Neuronal stem cell (in vitro differentiated cells): ENCODE results near the gene SYT9.

Experiments used
- DNase-seq: peaks from one replicate; pipeline ENCODE4 v3.0.0-alpha.2; 2013; ENCODE audit warnings: low spot score
- H2AFZ ChIP-seq: one replicate; pipeline ENCODE4 v1.6.1; 2013; ENCODE audit warnings: mild to moderate bottlenecking, low read length, inconsistent platforms
- H2AK5ac ChIP-seq: 2 replicates; pipeline ENCODE4 v1.6.1; 2013; ENCODE audit warnings: low read depth, mild to moderate bottlenecking, inconsistent platforms, low read length, moderate library complexity, mixed read lengths
- H2BK120ac ChIP-seq: 2 replicates; pipeline ENCODE4 v1.6.1; 2013; ENCODE audit warnings: low read depth, mild to moderate bottlenecking, inconsistent platforms, low read length, moderate library complexity, mixed read lengths
- H2BK12ac ChIP-seq: one replicate; pipeline ENCODE4 v1.6.1; 2013; ENCODE audit warnings: low read length, inconsistent platforms
- H2BK15ac ChIP-seq: 2 replicates; pipeline ENCODE4 v1.6.1; 2013; ENCODE audit warnings: mild to moderate bottlenecking, low read length, inconsistent platforms, mixed read lengths
- H2BK5ac ChIP-seq: one replicate; pipeline ENCODE4 v1.6.1; 2013; ENCODE audit warnings: inconsistent platforms, mild to moderate bottlenecking, low read length, moderate library complexity
- H3K14ac ChIP-seq: one replicate; pipeline ENCODE4 v1.6.1; 2013; ENCODE audit warnings: low read length, inconsistent platforms
- H3K18ac ChIP-seq: 2 replicates; pipeline ENCODE4 v1.6.1; 2013; ENCODE audit warnings: low read length, inconsistent platforms
- H3K23ac ChIP-seq: 2 replicates; pipeline ENCODE4 v1.6.1; 2013; ENCODE audit warnings: low read depth, mild to moderate bottlenecking, mixed read lengths, low read length, inconsistent platforms; ENCODE audit not compliant: poor library complexity
- H3K27ac ChIP-seq: replicated peaks from 3 replicates; pipeline ENCODE4 v1.5.1; 2013; ENCODE audit warnings: low read length, inconsistent platforms
- H3K27me3 ChIP-seq, 3 experiments: 2 replicates each; pipeline ENCODE4 v1.6.1; 2013; ENCODE audit warnings: low read length in 3 of 3, mild to moderate bottlenecking in 2 of 3, inconsistent platforms in 1 of 3, low read depth in 1 of 3, mixed read lengths in 1 of 3, moderate library complexity in 1 of 3; ENCODE audit not compliant: control insufficient read depth in 3 of 3, insufficient read depth in 3 of 3
- H3K36me3 ChIP-seq, 2 donors: replicated peaks in 1 of 2; 2 replicates each; pipeline ENCODE4 v1.6.1; 2013; ENCODE audit warnings: low read length in 2 of 2; ENCODE audit not compliant: control insufficient read depth in 2 of 2, insufficient read depth in 2 of 2
- H3K4ac ChIP-seq: 2 replicates; pipeline ENCODE4 v1.6.1; 2013; ENCODE audit warnings: inconsistent platforms, mild to moderate bottlenecking, low read length, moderate library complexity
- H3K4me1 ChIP-seq, 2 donors: 1 replicate in 1 of 2; 2 replicates in 1 of 2; pipeline ENCODE4 v1.6.1; 2013; ENCODE audit warnings: low read length in 2 of 2, low read depth in 1 of 2; ENCODE audit not compliant: control insufficient read depth in 2 of 2, insufficient read depth in 1 of 2
- H3K4me2 ChIP-seq: one replicate; pipeline ENCODE4 v1.6.1; 2013; ENCODE audit warnings: mild to moderate bottlenecking, low read length, inconsistent platforms; ENCODE audit not compliant: insufficient read depth, poor library complexity, severe bottlenecking
- H3K4me3 ChIP-seq, 2 donors: 2 replicates each; pipeline ENCODE4 v1.5.1; 2013; ENCODE audit warnings: low read length in 2 of 2, mild to moderate bottlenecking in 2 of 2, inconsistent platforms in 1 of 2, moderate library complexity in 1 of 2
- H3K79me1 ChIP-seq: one replicate; pipeline ENCODE4 v1.6.1; 2013; ENCODE audit warnings: low read depth, mild to moderate bottlenecking, inconsistent platforms, low read length, moderate library complexity
- H3K9ac ChIP-seq: one replicate; pipeline ENCODE4 v1.6.1; 2013; ENCODE audit warnings: mild to moderate bottlenecking, low read depth, low read length, inconsistent platforms; ENCODE audit not compliant: poor library complexity
- H3K9me3 ChIP-seq, 2 donors: replicated peaks in 1 of 2; 2 replicates each; pipeline versions ENCODE3 to v1.6.1; 2013; ENCODE audit warnings: low read length in 2 of 2, mild to moderate bottlenecking in 2 of 2, inconsistent platforms in 1 of 2, low read depth in 1 of 2, mixed read lengths in 1 of 2, moderate library complexity in 1 of 2; ENCODE audit not compliant: control insufficient read depth in 2 of 2, insufficient read depth in 1 of 2
- H4K8ac ChIP-seq: one replicate; pipeline ENCODE4 v1.6.1; 2013; ENCODE audit warnings: low read depth, mild to moderate bottlenecking, inconsistent platforms, low read length, moderate library complexity
- H4K91ac ChIP-seq: one replicate; pipeline ENCODE4 v1.6.1; 2013; ENCODE audit warnings: low read length, low read depth, mild to moderate bottlenecking, inconsistent platforms; ENCODE audit not compliant: poor library complexity
- WGBS, 2 donors: extraction: QIAGEN DNeasy Blood & Tissue Kit; methylation state at CpG; one replicate each; pipeline ENCODE4 v1.1.7; 2013; ENCODE audit warnings: missing lambda C conversion rate in 2 of 2, mixed read lengths in 1 of 2; ENCODE audit not compliant: insufficient read length in 2 of 2, insufficient replicate concordance in 1 of 2; ENCODE audit errors: extremely low coverage in 2 of 2; 5-methylcytosine and 5-hydroxymethylcytosine counted together

The SYT9 gene

DNA sequence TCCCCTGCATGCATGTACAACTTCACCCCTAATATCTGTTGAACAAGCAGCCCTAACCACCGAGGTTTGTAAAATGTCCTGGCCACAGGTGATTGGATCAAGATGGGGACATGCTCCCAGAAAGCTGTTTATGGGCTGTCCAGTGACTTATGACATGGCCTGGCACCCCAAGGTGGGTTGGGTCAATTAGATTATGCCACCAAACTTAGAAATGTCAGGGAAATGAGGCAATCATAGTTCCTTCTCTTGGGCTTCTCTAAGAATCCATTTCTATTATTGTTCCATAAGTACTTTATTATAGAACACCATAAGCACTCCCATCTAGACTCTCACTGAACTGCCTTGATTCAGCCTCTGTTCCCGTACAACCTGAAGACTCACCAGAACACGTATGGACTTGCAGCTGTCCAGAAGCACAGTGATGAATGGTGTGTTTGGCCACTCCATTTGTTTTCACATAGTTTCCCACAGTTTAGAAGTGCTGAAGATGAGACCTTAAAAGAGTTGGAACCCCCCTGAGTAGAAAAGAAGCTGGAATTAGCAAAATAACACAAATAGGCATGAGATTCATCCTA is 188.1 kb downstream of the SYT9 start:
- Histone ChIP-seq H3K27ac (no peak overlapping the region), H2BK12ac (no peak overlapping the region)
- WGBS, 2 donors, result no CpG with 5 or more reads among the region's 3 CpGs

DNA sequence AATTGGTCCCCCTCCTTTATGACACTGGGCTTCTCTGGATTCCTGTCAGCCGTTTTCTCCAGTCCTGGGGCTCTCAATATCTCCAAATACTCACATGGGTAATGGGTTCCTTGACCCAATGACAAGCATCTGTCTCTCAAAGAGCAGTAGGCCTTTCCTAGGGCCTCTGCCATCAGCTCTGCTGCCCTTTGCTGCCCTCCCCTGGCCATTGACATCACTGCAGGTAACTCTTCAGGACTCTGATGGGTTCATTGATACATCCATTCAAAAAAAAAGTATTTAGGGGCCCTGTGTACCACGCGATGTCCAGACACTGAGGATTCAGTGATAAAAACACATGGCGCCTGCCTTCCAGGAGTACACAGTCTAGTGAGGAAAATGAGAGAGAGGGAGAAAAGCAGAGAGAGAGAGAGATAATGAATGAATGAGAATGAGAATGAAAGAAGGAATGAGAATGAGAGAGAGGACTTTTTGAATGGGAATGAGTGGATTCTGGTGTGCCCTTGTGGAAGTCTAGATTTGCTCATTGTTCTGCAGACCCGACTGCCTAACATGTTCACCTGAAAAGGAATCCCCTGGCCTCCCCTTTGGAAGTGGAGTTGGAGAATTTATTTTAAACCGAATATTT is 191.0 kb downstream of the SYT9 start:
- Histone ChIP-seq H2BK120ac (no peak overlapping the region), H2BK5ac (no peak overlapping the region), H3K4ac (no peak overlapping the region), H3K9me3 (no peaks in the 10 kb centered on the region), H3K36me3 (no peaks in the 10 kb centered on the region), H2AFZ (no peak overlapping the region), H4K91ac (no peak overlapping the region), H4K8ac (no peak overlapping the region), H2BK12ac (no peak overlapping the region), H3K18ac (no peak overlapping the region), H3K23ac (no peak overlapping the region), H3K27ac (no peak overlapping the region), H3K9ac (no peak overlapping the region), H2AK5ac (no peak overlapping the region), H2BK15ac (no peak overlapping the region), H3K79me1 (no peaks in the 10 kb centered on the region), H3K4me2 (no peak overlapping the region), H3K14ac (no peak overlapping the region), H3K4me1 (peaks cover 0 to 4% of the 10 kb centered on the region in 2 donors), H3K4me3 (no peak overlapping the region), H3K27me3 (peaks cover 0 to 3% (median 3%) of the 10 kb centered on the region in 3 experiments)
- no CpG with 5 or more reads among the region's 6 CpGs for WGBS, 2 donors
- peak; percentile 65 for DNase-seq

More for the DNA sequence above, 188.1 kb downstream of the SYT9 start:
- Histone ChIP-seq H3K4me1 (peaks cover 0 to 3% of the 10 kb centered on the region in 2 donors), H4K91ac (no peak overlapping the region), H3K79me1 (no peaks in the 10 kb centered on the region), H3K18ac (no peak overlapping the region), H3K9me3 (no peaks in the 10 kb centered on the region), H3K4me2 (no peak overlapping the region), H3K9ac (no peak overlapping the region), H3K4me3 (no peak overlapping the region), H3K14ac (no peak overlapping the region), H2BK5ac (no peak overlapping the region), H4K8ac (no peak overlapping the region), H2AK5ac (no peak overlapping the region), H3K4ac (no peak overlapping the region), H3K36me3 (no peaks in the 10 kb centered on the region), H2BK15ac (no peak overlapping the region), H3K27me3 (peaks cover 0 to 3% (median 3%) of the 10 kb centered on the region in 3 experiments), H2BK120ac (no peak overlapping the region), H2AFZ (no peak overlapping the region), H3K23ac (no peak overlapping the region)
- DNase-seq, result no peak

DNA sequence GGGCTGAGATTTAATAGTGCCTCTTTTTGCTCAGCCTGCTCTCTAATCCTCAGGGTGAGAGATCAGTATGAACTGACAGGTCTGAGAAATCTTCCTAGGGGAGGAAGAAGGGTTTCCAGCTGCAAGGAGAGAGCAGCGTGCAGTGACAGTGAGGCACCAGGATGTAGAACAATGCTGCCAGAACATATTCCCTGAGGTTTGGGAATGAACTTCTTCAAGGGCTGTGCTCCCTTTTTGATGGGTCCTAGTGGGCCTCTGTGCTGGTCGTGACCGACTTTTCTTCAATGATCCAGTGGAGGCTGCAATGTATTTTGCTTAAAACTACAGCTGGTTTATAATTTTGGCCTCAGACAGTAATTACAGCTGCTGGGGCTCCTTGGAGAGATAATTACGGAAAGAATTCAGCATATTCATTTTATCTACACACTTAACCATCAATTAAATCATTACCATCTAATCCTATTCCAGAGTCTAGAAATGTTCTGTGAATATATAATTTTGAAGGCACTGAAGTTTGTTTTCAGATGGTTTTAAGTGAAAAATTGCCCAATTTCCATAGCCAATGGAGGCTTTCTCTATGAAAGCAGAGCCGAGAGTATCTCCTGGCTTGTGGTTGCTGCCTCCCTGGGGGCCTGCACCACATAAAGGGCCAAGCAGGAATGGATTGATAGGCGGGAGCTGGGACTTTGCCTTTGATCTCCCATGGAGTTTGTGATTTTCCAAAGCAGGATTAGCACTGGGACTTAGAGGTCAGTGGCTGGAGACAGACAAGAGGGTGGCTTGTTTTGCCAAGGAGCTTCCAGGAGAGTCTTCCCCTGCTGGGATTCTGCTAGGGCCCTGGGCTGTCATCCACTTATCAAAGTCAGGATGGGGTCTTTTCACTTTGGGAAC is 192.6 kb downstream of the SYT9 start:
- no peak overlapping the region for H2BK12ac ChIP-seq
- H3K4ac ChIP-seq, result no peak overlapping the region
- H3K27ac ChIP-seq, result no peak overlapping the region
- no peaks in the 10 kb centered on the region for H3K9me3 ChIP-seq
- H3K36me3 ChIP-seq, result no peaks in the 10 kb centered on the region
- H4K91ac ChIP-seq, result no peak overlapping the region
- H3K4me2 ChIP-seq, result no peak overlapping the region
- no peak overlapping the region for H2AK5ac ChIP-seq
- H3K79me1 ChIP-seq, result no peaks in the 10 kb centered on the region
- peak; percentile 18 for DNase-seq
- WGBS, 2 donors, result no CpG with 5 or more reads among the region's 6 CpGs
- peaks cover 0 to 3% (median 1%) of the 10 kb centered on the region in 3 experiments for H3K27me3 ChIP-seq
- H3K14ac ChIP-seq, result no peak overlapping the region
- H3K18ac ChIP-seq, result no peak overlapping the region
- H3K4me1 ChIP-seq, result peaks cover 0 to 4% of the 10 kb centered on the region in 2 donors
- no peak overlapping the region for H3K4me3 ChIP-seq
- no peak overlapping the region for H2BK15ac ChIP-seq
- H2BK5ac ChIP-seq, result no peak overlapping the region
- H2BK120ac ChIP-seq, result no peak overlapping the region
- no peak overlapping the region for H2AFZ ChIP-seq
- no peak overlapping the region for H4K8ac ChIP-seq
- no peak overlapping the region for H3K9ac ChIP-seq
- no peak overlapping the region for H3K23ac ChIP-seq

DNA sequence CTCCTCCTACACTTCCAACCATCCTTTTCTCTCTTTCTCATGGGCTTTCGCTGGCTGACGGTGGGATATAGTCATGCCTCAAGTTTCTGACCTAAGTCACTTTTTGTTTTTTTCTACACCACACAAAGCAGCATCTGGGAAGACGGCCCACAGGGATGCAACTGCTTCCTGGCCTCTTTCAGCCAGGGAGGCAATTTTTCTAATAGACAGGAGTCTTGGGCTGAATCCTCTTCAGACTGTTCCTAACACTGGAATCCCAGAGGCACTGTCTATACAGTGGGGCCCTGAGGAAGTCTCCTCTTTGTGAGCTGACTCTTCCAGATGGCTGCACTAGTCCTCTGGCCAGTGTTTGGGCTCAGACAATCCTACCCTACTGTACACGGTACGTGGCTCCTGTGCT is 193.9 kb downstream of the SYT9 start:
- H3K27me3 ChIP-seq, result peaks cover 0 to 3% (median 0%) of the 10 kb centered on the region in 3 experiments
- H2AFZ ChIP-seq, result no peak overlapping the region
- H4K8ac ChIP-seq, result no peak overlapping the region
- no peaks in the 10 kb centered on the region for H3K79me1 ChIP-seq
- no peak overlapping the region for H2BK120ac ChIP-seq
- H3K9ac ChIP-seq, result no peak overlapping the region
- no peak overlapping the region for H3K4me3 ChIP-seq
- peaks cover 0 to 4% of the 10 kb centered on the region in 2 donors for H3K4me1 ChIP-seq
- H3K18ac ChIP-seq, result peak overlapping the region; percentile 30
- no peak overlapping the region for H3K4ac ChIP-seq
- no peak overlapping the region for H2BK12ac ChIP-seq
- H4K91ac ChIP-seq, result no peak overlapping the region
- H2AK5ac ChIP-seq, result no peak overlapping the region
- no peaks in the 10 kb centered on the region for H3K9me3 ChIP-seq
- no peak overlapping the region for H3K14ac ChIP-seq
- WGBS, 2 donors, result no CpG with 5 or more reads among the region's 5 CpGs
- H3K27ac ChIP-seq, result no peak overlapping the region
- no peaks in the 10 kb centered on the region for H3K36me3 ChIP-seq
- no peak overlapping the region for H2BK15ac ChIP-seq
- no peak for DNase-seq
- no peak overlapping the region for H2BK5ac ChIP-seq
- no peak overlapping the region for H3K23ac ChIP-seq
- H3K4me2 ChIP-seq, result no peak overlapping the region
